ENCODE measurements around the gene RNF167.

RNF167 gene

GRCh38 chr17:4953451-4953961, 13.4 kb downstream of the RNF167 start:
- no peak for DNase-seq (ENCODE audit: low read depth)

- no peak for DNase-seq (ENCODE audit: low read depth)
Observed at GRCh38 chr17:4955091-4955490, 15.0 kb downstream of the RNF167 start.

GRCh38 chr17:4956493-4957061, 16.5 kb downstream of the RNF167 start:
- DNase-seq (ENCODE audit: low read depth): no peak

GRCh38 chr17:4958102-4958501, 18.0 kb downstream of the RNF167 start:
- DNase-seq (ENCODE audit: low read depth): no peak

- no peak for DNase-seq (ENCODE audit: low read depth)
Observed at GRCh38 chr17:4959261-4959965, 19.3 kb downstream of the RNF167 start.

- DNase-seq (ENCODE audit: low read depth): no peak
Observed at GRCh38 chr17:4960279-4960922, 20.3 kb downstream of the RNF167 start.

GRCh38 chr17:4965311-4965986, 25.4 kb downstream of the RNF167 start:
- DNase-seq (ENCODE audit: low read depth): no peak

- DNase-seq (ENCODE audit: low read depth): peak; percentile 94
Observed at GRCh38 chr17:4966844-4967538, 26.9 kb downstream of the RNF167 start.

- DNase-seq (ENCODE audit: low read depth): peak; percentile 92
Observed at GRCh38 chr17:4967539-4968485, 27.7 kb downstream of the RNF167 start, which contains the start of gene SPAG7. TSS of gene SPAG7 (minus strand) at chr17:4967817. CDS start at chr17:4967804, 13 bp downstream.

- DNase-seq (ENCODE audit: low read depth): no peak
Observed at GRCh38 chr17:4968486-4969046, 28.5 kb downstream of the RNF167 start.

GRCh38 chr17:4969047-4969550, 29.0 kb downstream of the RNF167 start:
- no peak for DNase-seq (ENCODE audit: low read depth)

GRCh38 chr17:4969551-4970173, 29.6 kb downstream of the RNF167 start:
- no peak for DNase-seq (ENCODE audit: low read depth)

- no peak for DNase-seq (ENCODE audit: low read depth)
Observed at GRCh38 chr17:4970273-4970672, 30.2 kb downstream of the RNF167 start.

- no peak for DNase-seq (ENCODE audit: low read depth)
Observed at GRCh38 chr17:4971826-4972225, 31.8 kb downstream of the RNF167 start.

GRCh38 chr17:4972322-4972721, 32.3 kb downstream of the RNF167 start:
- DNase-seq (ENCODE audit: low read depth): no peak

- DNase-seq (ENCODE audit: low read depth): no peak
Observed at GRCh38 chr17:4972752-4973151, 32.7 kb downstream of the RNF167 start.

GRCh38 chr17:4973256-4974114, 33.4 kb downstream of the RNF167 start:
- no peak for DNase-seq (ENCODE audit: low read depth)

GRCh38 chr17:4974115-4974670, 34.1 kb downstream of the RNF167 start:
- DNase-seq (ENCODE audit: low read depth): no peak
